RPMI8226 (cell line): Measurements from ENCODE around the gene P4HB.
A peak's percentile ranks its signal among the peaks of the same experiment; 100 is the strongest.

ENCODE experiments used
- DNase-seq: peaks from one replicate; pipeline ENCODE4 v3.0.0-alpha.2; 2015

The P4HB gene

GRCh38 chr17:81895400-81895799, 35.1 kb upstream of the P4HB start:
- DNase-seq = no peak

- DNase-seq = no peak
These were observed 30.9 kb upstream of the P4HB start for GRCh38 chr17:81891303-81891552.

DNA sequence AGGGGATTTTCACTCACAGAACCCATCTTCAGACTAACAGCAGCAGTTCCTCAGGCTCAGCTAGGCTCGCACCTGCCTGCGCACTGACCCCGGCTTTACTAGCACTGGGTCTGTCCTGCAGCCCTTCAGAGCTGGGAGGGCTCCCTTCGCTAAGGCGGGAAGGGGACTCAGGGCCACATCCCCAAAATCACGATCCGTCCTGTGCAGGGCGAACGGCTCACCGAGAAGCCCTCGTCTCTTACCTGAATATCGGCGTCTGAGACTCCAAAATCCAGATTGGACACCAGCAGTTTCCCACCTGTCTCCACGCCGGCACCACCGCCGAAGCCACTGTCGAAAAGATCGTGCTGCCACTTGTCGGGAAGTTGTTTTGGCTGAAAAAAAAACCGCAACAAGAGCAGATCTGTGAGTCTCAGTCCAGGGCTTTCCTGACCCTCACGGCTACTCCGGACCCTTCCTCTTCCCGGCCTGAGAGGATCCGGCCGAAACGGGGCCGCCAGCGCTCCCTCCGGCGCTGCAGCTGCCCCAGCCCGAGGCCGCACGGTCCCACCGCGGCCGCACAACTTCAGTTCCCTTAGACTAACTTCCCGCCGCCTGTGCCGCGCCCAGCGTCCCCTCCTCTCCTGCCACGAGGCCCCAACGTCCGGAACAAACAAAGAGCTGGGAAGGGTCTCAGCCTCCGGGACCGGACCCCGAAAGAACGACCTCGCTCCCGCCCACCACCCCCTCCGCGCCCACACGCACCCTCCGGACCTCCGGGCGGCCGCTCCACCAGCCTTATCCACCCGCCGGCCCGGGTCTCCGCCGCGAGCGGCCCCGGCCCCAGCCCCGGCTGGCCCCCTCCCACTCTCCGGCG, 30.3 kb upstream of the P4HB start:
- peak; percentile 50 for DNase-seq

DNA sequence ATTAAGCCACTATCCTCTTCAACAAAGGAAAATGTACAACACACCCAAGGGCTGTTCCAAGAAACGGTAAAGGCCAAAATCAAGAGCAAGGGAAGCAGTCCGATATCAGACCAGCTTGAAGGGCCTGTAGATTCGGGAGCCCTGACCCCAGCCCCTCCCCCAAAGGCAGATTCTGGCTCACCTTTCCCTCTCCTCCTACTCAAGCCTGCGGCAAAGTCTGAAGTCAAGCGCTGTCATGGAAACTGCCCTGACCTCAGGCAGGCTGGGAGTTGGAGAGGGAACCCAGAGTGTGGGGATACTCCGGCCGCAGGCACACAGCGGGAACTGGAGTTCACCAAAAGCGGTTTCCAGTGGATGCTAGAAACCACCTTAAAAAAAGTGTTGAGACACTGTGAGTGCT, 29.3 kb upstream of the P4HB start:
- DNase-seq = no peak

DNA sequence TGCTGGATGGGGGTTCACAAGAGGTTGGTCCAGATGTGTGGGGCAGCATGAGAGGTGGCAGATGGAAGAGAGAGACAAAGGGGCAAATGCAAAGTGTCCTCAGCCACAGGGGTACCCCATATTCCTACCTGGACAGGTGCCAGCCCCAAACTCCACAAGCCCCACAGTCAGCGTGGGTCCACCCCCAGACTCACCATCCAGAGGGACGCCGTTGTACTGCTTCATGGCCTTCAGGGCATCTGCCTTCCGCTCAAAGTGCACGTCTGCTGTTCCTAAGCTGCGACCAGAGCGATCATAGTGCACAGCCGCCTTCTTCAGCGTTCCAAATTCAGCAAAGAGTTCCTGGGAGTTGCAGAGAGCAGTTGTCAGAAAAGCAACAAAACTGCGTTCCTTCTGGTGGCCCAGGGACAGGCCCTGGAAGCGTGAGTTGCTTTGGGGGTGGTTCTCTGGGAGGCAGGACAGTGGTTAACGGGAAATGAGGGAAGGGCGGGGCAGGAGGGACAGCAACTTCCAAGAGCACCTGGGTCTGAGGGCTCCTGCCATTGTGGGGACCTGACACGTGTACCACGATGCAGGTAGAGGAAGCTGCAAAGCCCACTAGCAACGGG, 28.8 kb upstream of the P4HB start:
- DNase-seq = no peak

DNA sequence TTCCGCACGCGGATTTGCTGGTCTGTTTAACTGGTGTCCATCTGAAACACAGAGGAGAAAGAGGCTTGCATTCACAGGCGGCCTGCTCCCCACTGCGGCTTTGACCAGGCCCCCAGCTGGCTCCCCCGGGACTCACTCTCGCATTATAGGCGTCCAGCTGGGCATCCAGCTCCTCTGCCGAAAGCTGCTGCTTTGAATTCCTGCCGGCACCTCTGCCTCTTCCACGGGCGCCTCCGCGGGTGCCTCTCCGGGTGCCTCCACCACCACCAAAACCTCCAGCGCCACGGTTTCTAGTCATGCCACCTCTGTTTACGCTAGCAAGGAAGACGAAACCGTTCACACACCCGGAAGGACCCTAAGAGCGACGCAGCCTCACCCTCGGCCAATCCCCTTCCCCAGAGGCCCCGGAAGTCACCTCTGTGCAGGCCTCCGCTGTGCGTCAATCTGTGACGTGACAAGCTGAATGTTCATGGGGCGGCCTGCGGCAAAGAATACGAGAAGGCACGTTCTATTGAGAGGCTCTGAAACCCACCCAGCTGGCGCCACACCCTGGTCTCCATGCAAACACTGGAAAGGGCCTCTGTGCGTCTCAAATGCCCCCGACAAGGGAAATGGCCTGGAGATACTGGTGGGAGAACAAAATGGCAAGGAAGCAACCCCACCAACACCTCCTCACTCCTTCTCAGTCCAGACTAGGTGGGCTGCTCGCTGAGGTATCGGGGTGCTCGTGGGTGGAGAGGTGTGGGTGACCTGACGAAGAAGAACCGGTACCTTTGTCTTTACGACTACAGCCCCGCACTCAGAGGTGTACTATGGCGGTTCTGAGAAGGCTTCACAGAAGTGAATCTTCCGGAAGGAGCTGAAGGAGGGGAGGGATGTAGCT, 28.0 kb upstream of the P4HB start:
- no peak for DNase-seq

DNA sequence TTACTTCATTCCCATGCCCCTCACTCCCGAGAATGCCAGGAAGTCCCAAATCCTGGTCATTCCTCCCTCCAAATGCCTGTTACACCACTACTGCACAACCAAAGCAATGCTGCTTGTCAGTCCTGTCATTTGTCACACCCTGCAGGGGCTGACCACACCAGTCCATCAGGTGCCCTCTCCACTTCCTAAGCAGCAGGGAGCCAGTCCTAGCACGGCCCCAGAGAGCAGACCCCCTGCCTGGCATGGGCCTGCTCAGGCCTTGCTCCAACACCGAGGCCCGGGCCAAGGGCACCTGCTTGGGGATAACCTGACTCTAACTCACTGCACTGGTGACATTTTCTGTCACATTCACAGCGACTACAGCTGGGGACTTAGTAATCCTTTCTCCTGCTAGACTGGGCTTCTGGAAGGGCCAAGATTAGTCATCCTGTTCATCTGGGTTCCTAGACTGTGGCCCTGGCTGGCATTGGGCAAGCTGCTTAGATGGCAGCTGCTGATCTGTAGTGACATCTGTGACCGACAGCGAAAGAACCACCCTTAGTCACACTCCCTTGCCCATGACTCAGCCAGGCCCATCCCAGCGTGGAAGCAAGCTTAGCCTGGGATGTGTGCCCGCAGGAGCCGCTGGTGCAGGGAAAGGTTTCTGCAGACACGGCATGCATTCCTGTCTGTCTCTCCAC, 25.7 kb upstream of the P4HB start:
- DNase-seq = no peak

- DNase-seq = no peak
These were observed 25.1 kb upstream of the P4HB start for GRCh38 chr17:81885454-81885853.

GRCh38 chr17:81884968-81885367, 24.6 kb upstream of the P4HB start:
- no peak for DNase-seq

DNA sequence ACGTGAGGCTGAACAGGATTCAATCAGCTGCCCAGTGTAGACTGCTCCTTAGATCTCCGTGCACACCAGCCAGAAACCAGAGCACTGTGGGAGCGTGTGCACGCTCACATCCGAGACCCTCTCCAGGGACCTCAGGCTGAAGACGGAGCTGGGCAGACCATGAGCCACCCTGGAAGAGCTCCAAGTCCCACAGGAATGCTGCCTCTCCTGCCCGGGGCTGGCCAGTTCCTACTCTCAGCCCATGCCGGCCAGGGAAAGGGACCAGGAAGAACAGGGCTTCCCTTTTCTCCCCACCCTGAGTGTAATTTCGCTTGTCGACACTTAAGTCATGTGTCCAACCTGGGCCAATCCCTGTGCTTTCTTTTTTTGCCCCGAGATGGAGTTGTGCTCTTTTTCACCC, 24.2 kb upstream of the P4HB start:
- no peak for DNase-seq

- DNase-seq = no peak
These were observed 18.8 kb upstream of the P4HB start for GRCh38 chr17:81879121-81879520.

DNA sequence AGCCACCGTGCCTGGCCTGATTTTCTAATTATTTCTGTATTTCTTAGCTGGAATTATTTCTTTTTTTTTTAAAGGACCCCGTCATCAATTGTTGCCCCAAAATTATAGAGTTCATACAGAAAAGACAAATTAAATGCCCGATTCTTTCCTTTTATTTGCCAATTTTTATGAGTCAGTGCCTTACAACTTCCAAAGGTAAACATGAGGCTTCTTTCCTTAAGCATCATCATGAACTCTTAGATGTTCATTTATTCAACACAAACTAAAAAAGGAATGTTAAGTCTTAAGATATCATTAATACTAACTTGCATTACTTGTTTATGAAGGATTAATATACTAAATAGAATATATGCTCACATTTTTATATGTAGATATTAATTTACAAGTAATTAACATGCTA, 18.0 kb upstream of the P4HB start:
- DNase-seq = no peak

DNA sequence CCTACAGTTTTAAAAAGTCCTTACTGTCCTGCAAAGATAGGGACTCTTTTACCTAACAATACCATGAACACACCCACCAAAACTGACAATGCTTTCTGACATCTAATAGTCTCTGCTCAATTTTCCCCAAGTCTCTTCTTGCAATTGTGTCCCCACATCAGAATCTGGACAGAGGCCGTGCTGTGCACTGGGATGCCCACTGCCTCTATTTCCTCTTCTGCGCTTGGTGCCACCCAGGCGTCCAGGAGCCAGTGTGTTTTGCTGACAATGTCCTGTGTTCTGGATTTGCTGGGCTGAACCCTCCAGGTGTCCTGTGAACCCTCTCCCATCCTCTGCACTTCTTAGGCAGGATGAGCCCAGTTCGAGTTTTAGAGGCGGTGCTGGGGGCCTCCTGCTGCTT, 17.2 kb upstream of the P4HB start:
- no peak for DNase-seq

GRCh38 chr17:81871387-81872230, 11.3 kb upstream of the P4HB start:
- peak; percentile 94 for DNase-seq

DNA sequence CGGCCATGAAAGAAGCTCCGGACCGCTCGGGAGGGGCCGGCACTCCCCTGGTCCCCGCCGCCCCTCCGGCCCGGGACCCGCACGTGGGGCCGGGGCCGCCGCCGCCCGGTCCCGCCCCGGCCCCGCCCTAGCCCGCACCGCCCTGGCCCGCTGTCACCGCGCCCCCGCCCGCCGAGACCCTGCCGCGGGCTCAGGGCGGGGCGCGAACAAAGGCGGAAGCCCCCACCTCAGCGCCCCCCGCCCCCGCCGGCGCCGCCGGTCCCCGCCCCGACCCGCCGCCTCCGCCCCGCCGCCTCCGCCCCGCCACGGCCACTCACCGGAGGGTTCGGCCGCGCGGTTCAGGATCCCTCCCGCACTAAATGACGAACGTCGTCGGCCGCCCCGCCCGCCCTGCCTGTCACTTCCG, 10.6 kb upstream of the P4HB start, which contains the start of gene ARHGDIA:
ARHGDIA (minus strand) TSS at position 357 of the 406 bp plus-strand sequence. CDS start 1,407 bp downstream, outside the sequence.
- no peak for DNase-seq

GRCh38 chr17:81870131-81870980, 10.0 kb upstream of the P4HB start:
- peak; percentile 57 for DNase-seq

GRCh38 chr17:81869221-81870130, 9.1 kb upstream of the P4HB start:
- peak; percentile 45 for DNase-seq

DNA sequence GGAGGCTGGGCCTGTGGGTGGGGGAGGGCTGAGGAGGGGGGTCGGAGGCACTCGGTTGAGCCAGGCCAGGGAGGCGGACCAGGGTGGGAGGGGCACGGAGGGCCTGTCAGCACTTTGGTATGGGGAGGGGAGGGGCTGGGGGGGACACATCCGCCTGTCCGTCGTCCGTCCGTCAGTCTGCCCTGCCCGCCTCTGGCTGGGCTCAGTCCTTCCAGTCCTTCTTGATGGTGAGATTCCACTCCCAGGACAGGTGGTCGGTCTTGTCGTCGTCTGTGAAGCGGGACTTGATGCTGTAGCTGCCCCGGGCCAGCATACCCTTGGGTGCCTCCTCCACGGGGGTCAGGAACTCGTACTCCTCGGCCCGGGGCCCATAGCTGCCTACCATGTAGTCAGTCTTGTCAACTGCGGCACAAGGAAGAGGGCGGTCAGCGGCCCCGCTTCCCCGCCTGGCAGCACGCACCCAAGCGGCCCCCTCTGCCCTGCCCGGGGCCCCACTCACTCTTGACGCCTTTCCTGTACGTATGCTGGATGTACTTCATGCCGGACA, 8.4 kb upstream of the P4HB start:
- DNase-seq = peak; percentile 47

DNA sequence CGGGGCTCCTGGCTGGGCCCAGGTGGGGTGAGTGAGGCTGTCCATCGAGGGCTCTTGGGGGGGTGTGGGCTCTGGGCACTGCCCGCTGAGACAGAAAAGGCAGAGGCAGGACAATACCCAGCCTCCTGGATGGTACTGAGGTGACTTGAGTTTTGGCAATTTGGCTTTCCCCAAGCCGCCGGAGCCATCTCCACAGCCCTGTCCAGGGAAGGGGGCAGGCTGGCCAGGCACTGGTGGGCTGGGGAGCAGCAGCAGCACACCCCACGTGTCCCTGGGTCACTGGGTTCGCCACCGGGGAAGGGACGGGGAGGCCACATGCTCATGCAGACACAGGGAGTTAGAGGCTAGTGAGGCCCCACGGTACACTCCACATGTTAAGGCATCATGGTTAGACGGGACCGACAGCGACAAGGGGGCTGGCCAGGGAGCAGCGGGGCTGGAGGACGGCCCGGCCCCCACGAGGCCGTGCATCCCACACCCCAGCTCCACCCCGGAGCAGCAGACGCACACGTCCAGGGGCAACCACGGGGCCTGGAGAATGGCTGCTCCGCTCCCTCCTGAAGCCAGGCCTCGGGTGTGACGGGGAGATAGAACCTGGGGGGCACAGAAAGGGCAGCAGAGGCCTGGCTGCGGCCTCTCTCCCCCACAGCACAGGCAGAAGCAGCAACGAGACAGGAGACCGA, 7.8 kb upstream of the P4HB start:
- peak; percentile 43 for DNase-seq
